Measurements from ENCODE around the gene TAF1L. TPM values are rescaled to one million over a fixed set of nuclear protein-coding genes. Genes with fewer than 3 reads are reported as not detected.

TAF1L gene
- total RNA-seq, 1 donor, result not detected

DNA sequence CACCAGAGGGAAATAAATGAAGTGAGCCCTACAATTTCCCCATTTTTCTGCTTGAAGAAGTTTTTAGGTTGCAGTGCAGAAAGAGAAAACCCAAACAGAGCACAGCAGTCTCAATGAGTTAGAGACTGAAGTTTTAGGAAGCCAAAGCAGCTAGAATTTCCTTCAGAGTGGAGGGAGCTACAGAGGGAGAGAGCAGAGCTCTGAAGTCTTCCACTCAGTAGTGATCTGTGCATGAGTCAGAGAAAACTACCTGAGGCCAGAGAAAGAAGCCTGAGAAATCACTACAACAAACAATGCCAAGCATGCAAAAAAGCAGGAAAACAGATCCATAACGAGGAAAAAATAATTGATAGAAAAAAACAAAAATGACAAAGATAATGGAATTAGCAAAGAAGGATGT lies 44.6 kb downstream of the TAF1L start:
- TF ChIP-seq, protein P1, sequence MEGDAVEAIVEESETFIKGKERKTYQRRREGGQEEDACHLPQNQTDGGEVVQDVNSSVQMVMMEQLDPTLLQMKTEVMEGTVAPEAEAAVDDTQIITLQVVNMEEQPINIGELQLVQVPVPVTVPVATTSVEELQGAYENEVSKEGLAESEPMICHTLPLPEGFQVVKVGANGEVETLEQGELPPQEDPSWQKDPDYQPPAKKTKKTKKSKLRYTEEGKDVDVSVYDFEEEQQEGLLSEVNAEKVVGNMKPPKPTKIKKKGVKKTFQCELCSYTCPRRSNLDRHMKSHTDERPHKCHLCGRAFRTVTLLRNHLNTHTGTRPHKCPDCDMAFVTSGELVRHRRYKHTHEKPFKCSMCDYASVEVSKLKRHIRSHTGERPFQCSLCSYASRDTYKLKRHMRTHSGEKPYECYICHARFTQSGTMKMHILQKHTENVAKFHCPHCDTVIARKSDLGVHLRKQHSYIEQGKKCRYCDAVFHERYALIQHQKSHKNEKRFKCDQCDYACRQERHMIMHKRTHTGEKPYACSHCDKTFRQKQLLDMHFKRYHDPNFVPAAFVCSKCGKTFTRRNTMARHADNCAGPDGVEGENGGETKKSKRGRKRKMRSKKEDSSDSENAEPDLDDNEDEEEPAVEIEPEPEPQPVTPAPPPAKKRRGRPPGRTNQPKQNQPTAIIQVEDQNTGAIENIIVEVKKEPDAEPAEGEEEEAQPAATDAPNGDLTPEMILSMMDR (IDR thresholded peaks at IDR 0.05; ENCODE audit: insufficient read depth, low read length), result no peak
- no peak for DNase-seq (ENCODE audit: low read depth)
- no peak overlapping the region for H3K4me3 ChIP-seq (ENCODE audit: low read depth, low read length)

DNA sequence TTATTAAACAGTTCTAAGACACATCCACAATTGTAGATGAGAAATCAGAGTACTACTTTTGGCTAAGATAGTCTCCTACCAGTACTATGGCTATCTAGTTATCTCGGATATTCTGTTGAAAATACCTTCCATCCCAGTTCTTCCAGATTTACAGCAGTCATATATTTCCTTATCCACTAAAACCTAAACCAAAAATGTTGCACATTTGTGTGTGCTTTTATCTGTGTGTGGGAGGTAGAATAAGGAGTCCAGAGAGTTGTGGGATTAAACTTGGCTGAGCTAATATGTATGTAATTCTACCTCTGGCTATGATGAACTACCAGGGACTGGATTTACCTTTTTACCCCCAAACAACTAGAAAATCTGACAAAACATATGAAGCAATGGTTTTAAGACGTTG lies 45.0 kb downstream of the TAF1L start:
- TF ChIP-seq, protein P1 (IDR thresholded peaks at IDR 0.05; ENCODE audit: insufficient read depth, low read length), result no peak
- H3K4me3 ChIP-seq (ENCODE audit: low read depth, low read length), result no peak overlapping the region
- DNase-seq (ENCODE audit: low read depth), result no peak

DNA sequence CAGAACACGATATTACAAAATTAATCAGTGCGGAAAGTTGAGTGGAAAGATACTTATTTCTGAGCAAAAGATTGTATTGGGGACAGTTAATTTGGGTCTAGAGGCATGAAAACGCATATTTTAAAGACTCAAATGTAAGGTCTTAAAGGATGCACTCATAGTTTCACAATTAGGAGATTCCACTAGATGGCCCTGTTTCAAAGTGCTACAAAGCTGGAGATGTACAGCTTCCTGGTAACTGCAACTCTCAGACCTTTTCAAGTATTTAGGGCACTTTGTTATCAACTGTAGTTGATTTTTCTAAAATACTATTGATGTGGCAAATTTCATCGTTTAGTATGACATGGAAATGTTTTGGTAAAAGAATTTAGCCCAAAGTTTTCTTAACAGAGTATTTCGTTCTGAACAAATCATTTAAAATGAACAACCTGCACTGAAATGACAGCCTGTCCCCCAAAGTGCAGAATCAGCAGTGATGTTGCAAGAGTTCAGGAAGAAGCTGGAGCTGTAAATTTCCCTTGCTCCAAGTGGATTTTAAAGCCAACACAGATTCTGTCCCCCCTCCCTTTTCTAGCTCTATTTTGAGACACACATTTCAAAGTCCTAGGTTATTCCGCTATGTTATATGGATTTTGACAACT lies 46.3 kb downstream of the TAF1L start:
- no peak overlapping the region for H3K4me3 ChIP-seq (ENCODE audit: low read depth, low read length)
- peak; percentile 75 for DNase-seq (ENCODE audit: low read depth)
- TF ChIP-seq, protein P1 (IDR thresholded peaks at IDR 0.05; ENCODE audit: insufficient read depth, low read length), result peak; percentile 70

DNA sequence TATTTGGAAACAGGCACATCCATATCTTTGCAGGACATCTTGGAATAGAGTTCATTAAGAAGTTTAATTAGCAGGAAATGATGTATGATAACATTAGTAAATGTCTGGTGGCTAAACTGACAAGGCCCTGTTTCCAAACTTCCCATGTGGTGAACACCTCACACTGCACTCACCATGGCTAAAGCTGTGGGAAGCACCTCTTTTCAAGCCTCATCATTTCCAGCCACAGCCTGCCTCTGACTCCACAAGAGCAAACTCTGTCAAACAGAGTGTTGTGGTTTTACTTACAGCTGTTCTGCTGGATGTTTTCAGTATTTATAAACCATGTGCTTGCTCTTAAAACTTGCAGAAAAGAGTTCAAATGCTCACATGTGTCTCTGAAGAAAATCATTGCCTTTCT lies 47.6 kb downstream of the TAF1L start:
- DNase-seq (ENCODE audit: low read depth), result no peak
- TF ChIP-seq, protein P1 (IDR thresholded peaks at IDR 0.05; ENCODE audit: insufficient read depth, low read length), result no peak
- no peak overlapping the region for H3K4me3 ChIP-seq (ENCODE audit: low read depth, low read length)

DNA sequence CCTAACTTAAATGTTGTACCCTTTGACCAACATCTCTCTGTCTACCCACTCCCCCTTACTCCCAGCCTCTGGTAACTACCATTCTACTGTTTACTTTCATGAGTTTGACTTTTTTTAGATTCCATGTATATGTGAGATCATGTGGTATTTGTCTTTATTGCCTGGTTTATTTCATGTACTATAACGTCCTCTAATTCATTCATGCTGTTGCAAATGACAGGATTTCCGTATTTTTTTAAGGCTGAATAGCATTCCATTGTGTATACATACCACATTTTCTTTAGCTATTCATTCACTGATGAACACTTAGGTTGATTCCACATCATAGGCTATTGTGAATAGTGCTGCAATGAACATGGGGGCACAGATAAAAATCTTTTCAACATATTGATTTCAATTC lies 50.7 kb downstream of the TAF1L start:
- H3K4me3 ChIP-seq (ENCODE audit: low read depth, low read length), result no peak overlapping the region
- TF ChIP-seq, protein P1 (IDR thresholded peaks at IDR 0.05; ENCODE audit: insufficient read depth, low read length), result no peak
- DNase-seq (ENCODE audit: low read depth), result peak; percentile 19

DNA sequence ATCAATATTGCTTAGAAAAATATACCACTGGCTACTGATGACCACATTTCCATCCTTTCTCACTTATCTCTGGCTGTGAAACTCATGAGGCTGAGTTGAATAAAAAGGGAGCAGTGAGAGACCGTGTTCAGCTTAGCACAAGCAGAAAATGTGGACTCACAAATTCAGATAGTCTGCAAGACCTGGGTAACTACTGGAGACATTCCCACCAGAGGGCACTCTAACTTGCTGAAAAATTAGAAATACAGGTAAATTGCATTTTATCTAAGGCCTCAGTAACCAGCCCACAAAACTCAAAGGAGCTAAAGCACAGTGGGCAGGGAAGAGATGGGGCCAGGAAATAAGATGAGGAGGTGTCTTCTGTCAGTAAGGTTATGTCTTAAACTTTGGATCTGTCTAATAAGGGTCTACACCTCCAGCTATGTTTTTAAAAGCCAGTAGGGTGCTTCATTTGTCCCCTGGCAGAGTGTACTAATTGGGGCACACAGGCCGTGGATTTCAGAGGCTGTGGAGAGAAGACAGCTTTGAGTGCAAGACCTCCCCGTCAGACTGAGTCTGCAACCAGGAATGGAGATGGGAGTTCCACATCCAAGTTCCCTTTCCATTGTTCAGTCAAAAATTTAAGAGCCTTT lies 53.8 kb downstream of the TAF1L start:
- TF ChIP-seq, protein P1 (IDR thresholded peaks at IDR 0.05; ENCODE audit: insufficient read depth, low read length), result peak; percentile 71
- H3K4me3 ChIP-seq (ENCODE audit: low read depth, low read length), result no peak overlapping the region
- peak; percentile 83 for DNase-seq (ENCODE audit: low read depth)

Measured in fibroblast of the aortic adventitia (primary cell).